ENCODE measurements around the gene HAVCR1.
"Not testable (repeated sequence)": the region's sequence is repeated elsewhere in the genome, so short reads cannot be mapped to it uniquely, and the experiment has no call there.

The HAVCR1 gene

DNA sequence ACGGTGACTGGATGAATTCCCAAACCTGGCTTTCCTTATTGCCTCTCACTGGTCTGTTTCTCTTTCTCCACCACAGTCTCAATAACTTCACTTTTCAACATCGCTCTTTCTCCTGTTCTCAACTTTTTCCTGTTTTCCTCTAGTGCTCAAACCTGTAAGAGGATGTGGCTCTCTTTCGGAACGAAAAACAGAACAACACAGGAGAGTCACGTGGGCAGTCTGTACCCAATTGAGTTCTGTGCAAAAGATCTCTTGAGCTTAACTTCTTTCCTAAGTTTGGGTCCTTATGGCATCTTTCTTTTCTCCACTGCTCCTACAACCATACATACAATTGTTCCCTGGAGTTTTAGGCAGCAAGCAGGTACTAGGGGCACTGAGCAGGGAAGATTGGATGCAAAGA lies 8.9 kb downstream of the HAVCR1 start:
- no peak overlapping the region for H3K4me3 ChIP-seq (ENCODE audit: insufficient read depth, low read depth, low read length)
- no peaks in the 10 kb centered on the region for H3K36me3 ChIP-seq (ENCODE audit: control insufficient read depth, insufficient read depth, low read length)
- WGBS, 2 experiments = 91 to 92% methylated on average over 5 of the region's 5 CpGs
- H3K27ac ChIP-seq (ENCODE audit: insufficient read depth, low read depth, low read length, poor library complexity, severe bottlenecking) = no peak overlapping the region
- no peaks in the 10 kb centered on the region for H3K27me3 ChIP-seq (ENCODE audit: control insufficient read depth, insufficient read depth, low read length, poor library complexity, severe bottlenecking)
- H3K9me3 ChIP-seq (ENCODE audit: control insufficient read depth, low read length) = no peaks in the 10 kb centered on the region
- no peaks in the 10 kb centered on the region for H3K4me1 ChIP-seq (ENCODE audit: control insufficient read depth, insufficient read depth, low read length)

DNA sequence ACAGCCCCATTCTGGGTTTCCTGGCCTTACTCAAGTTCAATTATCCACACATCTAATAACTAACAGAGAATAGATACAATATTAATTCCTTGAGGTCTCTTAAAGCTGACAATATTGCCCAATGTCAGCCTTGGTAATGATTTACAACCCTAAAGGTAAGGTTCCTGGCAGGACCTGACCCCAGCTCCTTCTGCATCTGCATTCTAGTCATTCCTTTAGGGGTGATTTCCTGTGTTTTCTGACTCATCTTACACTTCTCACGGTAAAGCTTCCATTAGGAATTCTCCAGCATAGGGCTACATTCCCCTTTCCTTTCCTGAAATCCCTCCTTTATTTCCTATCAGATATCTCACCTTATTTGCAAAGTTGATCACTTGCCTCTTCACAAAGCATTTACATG lies 9.3 kb downstream of the HAVCR1 start:
- H3K36me3 ChIP-seq (ENCODE audit: control insufficient read depth, insufficient read depth, low read length) = no peaks in the 10 kb centered on the region
- no peak overlapping the region for H3K4me3 ChIP-seq (ENCODE audit: insufficient read depth, low read depth, low read length)
- H3K27ac ChIP-seq (ENCODE audit: insufficient read depth, low read depth, low read length, poor library complexity, severe bottlenecking) = no peak overlapping the region
- WGBS, 2 experiments = 48 to 61% methylated on average over 1 of the region's 1 CpG
- no peaks in the 10 kb centered on the region for H3K27me3 ChIP-seq (ENCODE audit: control insufficient read depth, insufficient read depth, low read length, poor library complexity, severe bottlenecking)
- no peaks in the 10 kb centered on the region for H3K9me3 ChIP-seq (ENCODE audit: control insufficient read depth, low read length)
- no peaks in the 10 kb centered on the region for H3K4me1 ChIP-seq (ENCODE audit: control insufficient read depth, insufficient read depth, low read length)

DNA sequence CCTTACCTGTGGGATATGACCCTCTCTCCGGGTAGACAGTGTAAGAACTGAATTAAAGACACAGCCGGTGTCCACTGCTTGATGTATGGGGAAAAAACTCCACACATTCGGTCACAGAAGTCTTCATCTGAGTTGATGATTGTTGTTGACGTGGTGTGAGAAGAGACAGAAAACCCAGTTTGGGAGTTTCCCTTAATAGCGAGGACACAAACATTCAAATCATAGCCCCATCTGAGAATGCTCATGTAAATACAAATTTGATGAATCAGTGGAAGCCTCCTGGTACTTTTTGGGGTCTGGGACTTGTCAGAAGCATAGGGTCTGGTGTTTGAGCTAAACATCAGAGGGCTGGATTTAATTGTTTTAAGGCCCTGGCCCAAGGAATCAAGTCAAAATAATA lies 11.0 kb downstream of the HAVCR1 start:
- no peaks in the 10 kb centered on the region for H3K4me1 ChIP-seq (ENCODE audit: control insufficient read depth, insufficient read depth, low read length)
- H3K36me3 ChIP-seq (ENCODE audit: control insufficient read depth, insufficient read depth, low read length) = no peaks in the 10 kb centered on the region
- no peaks in the 10 kb centered on the region for H3K9me3 ChIP-seq (ENCODE audit: control insufficient read depth, low read length)
- WGBS, 2 experiments = 90 to 97% methylated on average over 3 to 5 of the region's 5 CpGs
- H3K27ac ChIP-seq (ENCODE audit: insufficient read depth, low read depth, low read length, poor library complexity, severe bottlenecking) = no peak overlapping the region
- no peaks in the 10 kb centered on the region for H3K27me3 ChIP-seq (ENCODE audit: control insufficient read depth, insufficient read depth, low read length, poor library complexity, severe bottlenecking)
- H3K4me3 ChIP-seq (ENCODE audit: insufficient read depth, low read depth, low read length) = no peak overlapping the region

DNA sequence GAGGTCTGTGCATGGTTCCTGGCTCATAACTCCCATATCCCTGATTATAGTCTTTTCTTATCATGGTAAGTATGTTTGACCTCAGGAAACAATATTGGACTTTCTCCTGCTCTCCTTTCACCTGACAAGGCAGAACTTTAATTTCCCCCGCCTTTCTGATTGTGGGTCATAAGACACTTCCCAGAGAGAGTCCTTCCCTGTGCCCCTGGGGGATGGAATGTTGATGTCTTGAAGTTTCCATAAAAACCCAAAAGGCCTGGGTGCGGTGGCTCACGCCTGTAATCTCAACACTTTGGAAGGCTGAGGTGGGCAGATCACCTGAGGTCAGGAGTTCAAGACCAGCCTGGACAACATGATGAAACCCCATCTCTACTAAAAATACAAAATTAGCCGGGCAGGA lies 11.9 kb downstream of the HAVCR1 start:
- 96% methylated on average over 4 of the region's 4 CpGs for WGBS, 2 experiments
- not testable (repeated sequence) for H3K9me3 ChIP-seq (ENCODE audit: control insufficient read depth, low read length); H3K36me3 ChIP-seq (ENCODE audit: control insufficient read depth, insufficient read depth, low read length); H3K27me3 ChIP-seq (ENCODE audit: control insufficient read depth, insufficient read depth, low read length, poor library complexity, severe bottlenecking); H3K4me3 ChIP-seq (ENCODE audit: insufficient read depth, low read depth, low read length); H3K4me1 ChIP-seq (ENCODE audit: control insufficient read depth, insufficient read depth, low read length); H3K27ac ChIP-seq (ENCODE audit: insufficient read depth, low read depth, low read length, poor library complexity, severe bottlenecking)

DNA sequence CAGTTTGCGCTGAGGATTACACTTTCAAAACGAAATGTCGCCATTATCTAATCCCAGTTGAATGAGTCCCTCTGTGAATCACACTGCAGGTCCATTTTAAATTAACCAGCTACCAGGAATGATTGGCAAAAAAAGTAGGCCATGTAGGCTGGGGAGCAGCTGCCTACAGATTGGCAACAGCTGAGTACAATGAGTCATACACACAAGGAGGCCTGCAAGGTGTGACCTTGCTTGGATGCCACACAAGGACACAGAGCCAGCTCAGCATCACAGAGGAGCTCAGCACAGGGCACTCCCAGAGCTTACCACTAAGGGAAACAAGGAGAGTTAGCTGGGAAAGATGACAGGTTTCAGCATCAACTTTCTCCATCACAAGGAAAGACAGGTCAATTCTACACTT lies 12.9 kb downstream of the HAVCR1 start:
- Histone ChIP-seq H3K27me3 (ENCODE audit: control insufficient read depth, insufficient read depth, low read length, poor library complexity, severe bottlenecking) (no peaks in the 10 kb centered on the region), H3K27ac (ENCODE audit: insufficient read depth, low read depth, low read length, poor library complexity, severe bottlenecking) (no peak overlapping the region), H3K4me1 (ENCODE audit: control insufficient read depth, insufficient read depth, low read length) (no peaks in the 10 kb centered on the region), H3K9me3 (ENCODE audit: control insufficient read depth, low read length) (no peaks in the 10 kb centered on the region), H3K36me3 (ENCODE audit: control insufficient read depth, insufficient read depth, low read length) (no peaks in the 10 kb centered on the region), H3K4me3 (ENCODE audit: insufficient read depth, low read depth, low read length) (no peak overlapping the region)
- 94 to 97% methylated on average over 3 of the region's 3 CpGs for whole genome bisulfite sequencing, 2 experiments

DNA sequence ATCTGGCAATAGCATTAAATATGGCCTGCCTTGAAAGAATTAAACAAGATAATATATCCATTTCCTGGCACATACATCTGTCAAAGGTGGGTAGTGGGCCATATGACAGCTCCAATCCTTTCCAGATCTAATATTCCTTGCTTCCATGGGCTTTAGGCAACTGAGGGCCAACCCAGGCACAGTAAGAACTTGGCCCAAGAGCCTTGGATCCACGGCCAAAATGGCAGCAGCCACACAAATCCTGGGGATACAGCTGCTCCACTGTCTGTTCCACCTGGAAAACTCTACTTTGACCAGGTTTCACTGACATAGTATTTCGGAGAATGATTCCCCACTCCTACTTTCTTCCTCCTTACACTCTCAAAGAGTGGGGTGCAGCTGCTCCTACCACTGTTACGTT lies 13.3 kb downstream of the HAVCR1 start:
- Histone ChIP-seq H3K4me3 (ENCODE audit: insufficient read depth, low read depth, low read length) (no peak overlapping the region), H3K36me3 (ENCODE audit: control insufficient read depth, insufficient read depth, low read length) (no peaks in the 10 kb centered on the region), H3K9me3 (ENCODE audit: control insufficient read depth, low read length) (no peaks in the 10 kb centered on the region), H3K27me3 (ENCODE audit: control insufficient read depth, insufficient read depth, low read length, poor library complexity, severe bottlenecking) (no peaks in the 10 kb centered on the region), H3K27ac (ENCODE audit: insufficient read depth, low read depth, low read length, poor library complexity, severe bottlenecking) (no peak overlapping the region), H3K4me1 (ENCODE audit: control insufficient read depth, insufficient read depth, low read length) (no peaks in the 10 kb centered on the region)
- WGBS, 2 experiments = 88 to 89% methylated on average over 3 of the region's 3 CpGs

DNA sequence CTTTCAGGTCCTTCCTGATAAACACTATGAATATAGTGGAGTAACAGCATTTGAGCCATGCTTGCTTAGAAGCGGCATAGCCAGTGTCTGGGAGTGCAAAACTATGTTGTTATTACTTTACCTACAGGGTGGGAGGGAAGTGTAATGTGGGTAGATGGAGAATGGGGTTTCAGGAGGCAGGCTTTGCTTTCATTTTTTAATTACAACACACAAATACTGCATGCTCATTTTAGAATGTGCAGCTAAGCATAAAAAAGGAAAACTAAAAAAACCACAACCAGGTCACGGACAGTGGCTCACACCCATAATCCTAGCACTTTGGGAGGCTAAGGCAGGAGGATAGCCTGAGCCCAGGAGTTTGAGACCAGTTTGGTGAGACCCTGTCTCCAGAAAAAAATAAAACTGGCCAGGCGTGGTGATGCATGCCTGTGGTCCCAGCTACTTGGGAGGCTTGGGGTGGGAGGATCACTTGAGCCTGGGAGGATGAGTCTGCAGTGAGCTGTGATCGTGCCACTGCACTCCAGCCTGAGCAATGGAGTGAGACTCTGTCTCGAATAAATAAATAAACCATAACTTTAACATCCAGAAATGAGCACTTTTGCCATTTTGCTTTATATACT lies 20.2 kb downstream of the HAVCR1 start:
- Histone ChIP-seq H3K27ac (ENCODE audit: insufficient read depth, low read depth, low read length, poor library complexity, severe bottlenecking) (no peak overlapping the region), H3K9me3 (ENCODE audit: control insufficient read depth, low read length) (no peaks in the 10 kb centered on the region), H3K4me1 (ENCODE audit: control insufficient read depth, insufficient read depth, low read length) (peaks cover 6% of the 10 kb centered on the region), H3K4me3 (ENCODE audit: insufficient read depth, low read depth, low read length) (no peak overlapping the region), H3K27me3 (ENCODE audit: control insufficient read depth, insufficient read depth, low read length, poor library complexity, severe bottlenecking) (no peaks in the 10 kb centered on the region), H3K36me3 (ENCODE audit: control insufficient read depth, insufficient read depth, low read length) (no peaks in the 10 kb centered on the region)
- 91 to 95% methylated on average over 4 to 5 of the region's 5 CpGs for WGBS, 2 experiments

DNA sequence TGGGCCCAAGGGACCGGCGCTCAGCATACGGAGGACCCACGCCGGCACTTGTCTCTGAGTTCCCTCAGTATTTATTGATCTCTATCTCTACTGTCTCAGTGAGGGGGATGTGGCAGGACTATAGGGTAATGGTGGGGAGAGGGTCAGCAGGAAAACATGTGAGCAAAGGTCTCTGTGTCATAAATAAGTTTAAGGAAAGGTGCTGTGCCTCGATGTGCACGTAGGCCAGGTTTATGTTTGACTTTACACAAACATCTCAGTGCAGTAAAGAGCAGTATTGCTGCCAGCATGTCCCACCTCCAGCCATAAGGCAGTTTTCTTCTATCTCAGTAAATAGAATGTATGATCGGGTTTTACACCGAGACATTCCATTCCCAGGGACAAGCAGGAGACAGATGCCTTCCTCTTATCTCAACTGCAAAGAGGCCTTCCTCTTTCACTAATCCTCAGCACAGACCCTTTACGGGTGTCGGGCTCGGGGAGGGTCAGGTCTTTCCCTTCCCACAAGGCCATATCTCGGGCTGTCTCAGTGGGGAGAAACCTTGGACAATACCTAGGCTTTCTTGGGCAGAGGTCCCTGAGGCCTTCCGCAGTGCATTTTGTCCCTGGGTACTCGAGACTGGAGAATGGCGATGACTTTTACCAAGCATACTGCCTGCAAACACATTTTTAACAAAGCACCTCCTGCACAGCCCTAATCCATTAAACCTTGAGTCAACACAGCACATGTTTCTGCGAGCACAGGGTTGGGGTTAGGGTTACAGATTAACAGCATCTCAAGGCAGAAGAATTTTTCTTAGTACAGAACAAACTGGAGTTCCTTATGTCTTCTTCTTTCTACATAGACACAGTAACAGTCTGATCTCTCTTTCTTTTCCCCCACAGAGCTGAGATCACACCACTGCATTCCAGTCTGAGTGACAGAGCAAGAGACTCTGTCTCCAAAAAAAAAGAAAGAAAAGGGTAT lies 24.5 kb downstream of the HAVCR1 start:
- not testable (repeated sequence) for H3K27me3 ChIP-seq (ENCODE audit: control insufficient read depth, insufficient read depth, low read length, poor library complexity, severe bottlenecking); H3K27ac ChIP-seq (ENCODE audit: insufficient read depth, low read depth, low read length, poor library complexity, severe bottlenecking); H3K36me3 ChIP-seq (ENCODE audit: control insufficient read depth, insufficient read depth, low read length); H3K4me1 ChIP-seq (ENCODE audit: control insufficient read depth, insufficient read depth, low read length); H3K4me3 ChIP-seq (ENCODE audit: insufficient read depth, low read depth, low read length); H3K9me3 ChIP-seq (ENCODE audit: control insufficient read depth, low read length)
- 78 to 82% methylated on average over 16 to 17 of the region's 17 CpGs for WGBS, 2 experiments

DNA sequence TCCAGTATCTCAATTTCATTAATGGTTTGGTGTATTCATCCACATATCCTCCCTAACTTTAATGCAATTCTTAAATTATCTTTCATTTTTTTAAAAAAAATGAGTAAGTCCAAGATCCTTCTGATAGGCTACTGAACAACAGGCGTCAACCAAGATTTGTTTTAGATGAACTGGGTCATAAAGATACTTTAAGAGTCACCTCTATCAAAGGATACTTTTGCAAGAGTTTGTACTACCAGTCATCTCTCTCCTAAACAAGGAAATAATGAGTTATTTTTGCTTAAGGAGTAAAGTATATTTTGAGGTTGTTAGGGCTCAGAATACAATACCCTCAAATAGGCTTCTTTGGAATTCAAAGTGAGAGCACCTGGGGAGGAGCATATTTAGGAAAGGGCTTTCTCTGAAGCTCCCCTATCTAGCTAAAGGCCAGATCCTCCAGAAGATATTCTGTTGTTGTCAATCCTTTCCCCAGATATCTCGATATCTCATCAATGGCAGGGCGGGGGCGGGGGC lies 25.8 kb downstream of the HAVCR1 start:
- Histone ChIP-seq H3K27me3 (ENCODE audit: control insufficient read depth, insufficient read depth, low read length, poor library complexity, severe bottlenecking) (no peaks in the 10 kb centered on the region), H3K36me3 (ENCODE audit: control insufficient read depth, insufficient read depth, low read length) (no peaks in the 10 kb centered on the region), H3K4me3 (ENCODE audit: insufficient read depth, low read depth, low read length) (no peak overlapping the region), H3K9me3 (ENCODE audit: control insufficient read depth, low read length) (no peaks in the 10 kb centered on the region), H3K27ac (ENCODE audit: insufficient read depth, low read depth, low read length, poor library complexity, severe bottlenecking) (no peak overlapping the region), H3K4me1 (ENCODE audit: control insufficient read depth, insufficient read depth, low read length) (peaks cover 6% of the 10 kb centered on the region)
- WGBS, 2 experiments = 90 to 92% methylated on average over 3 to 4 of the region's 4 CpGs

DNA sequence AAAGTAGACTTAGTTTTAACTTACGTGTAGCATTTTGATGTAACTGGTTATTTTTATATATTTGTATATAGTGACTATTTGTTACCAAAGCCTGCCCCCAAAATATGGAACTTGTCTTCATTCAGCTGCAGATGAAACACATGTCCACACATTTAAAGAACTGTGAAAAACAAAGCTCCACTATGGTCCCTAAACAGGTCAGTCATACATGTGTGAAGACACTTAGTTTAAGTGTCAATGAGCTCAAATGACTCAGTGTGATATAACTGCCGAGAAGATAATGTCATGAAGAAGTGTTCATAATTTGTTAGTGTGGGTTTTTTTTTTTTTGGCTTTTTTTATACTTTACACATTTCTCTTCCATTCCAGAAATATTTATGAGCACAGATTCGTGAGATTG lies 28.2 kb downstream of the HAVCR1 start:
- H3K27ac ChIP-seq (ENCODE audit: insufficient read depth, low read depth, low read length, poor library complexity, severe bottlenecking) = no peak overlapping the region
- no peaks in the 10 kb centered on the region for H3K36me3 ChIP-seq (ENCODE audit: control insufficient read depth, insufficient read depth, low read length)
- H3K4me3 ChIP-seq (ENCODE audit: insufficient read depth, low read depth, low read length) = no peak overlapping the region
- H3K27me3 ChIP-seq (ENCODE audit: control insufficient read depth, insufficient read depth, low read length, poor library complexity, severe bottlenecking) = no peaks in the 10 kb centered on the region
- peaks cover 6% of the 10 kb centered on the region for H3K4me1 ChIP-seq (ENCODE audit: control insufficient read depth, insufficient read depth, low read length)
- no peaks in the 10 kb centered on the region for H3K9me3 ChIP-seq (ENCODE audit: control insufficient read depth, low read length)
- WGBS, 2 experiments = 88 to 100% methylated on average over 3 of the region's 3 CpGs
